AG10803 (cell line): ENCODE results near the gene WWP2.

ENCODE experiments used
- DNase-seq: peaks from one replicate; pipeline ENCODE4 v3.0.0; 2010; ENCODE audit warnings: low read depth
- H3K4me3 ChIP-seq: 2 replicates; pipeline ENCODE4 v1.5.1; 2011; ENCODE audit warnings: mild to moderate bottlenecking, low read length, control low read depth
- CTCF ChIP-seq: conservative IDR thresholded peaks from 2 replicates; pipeline ENCODE4 v1.5.1; 2011; ENCODE audit warnings: mild to moderate bottlenecking, low read length, control low read depth, inconsistent platforms

WWP2 gene

DNA sequence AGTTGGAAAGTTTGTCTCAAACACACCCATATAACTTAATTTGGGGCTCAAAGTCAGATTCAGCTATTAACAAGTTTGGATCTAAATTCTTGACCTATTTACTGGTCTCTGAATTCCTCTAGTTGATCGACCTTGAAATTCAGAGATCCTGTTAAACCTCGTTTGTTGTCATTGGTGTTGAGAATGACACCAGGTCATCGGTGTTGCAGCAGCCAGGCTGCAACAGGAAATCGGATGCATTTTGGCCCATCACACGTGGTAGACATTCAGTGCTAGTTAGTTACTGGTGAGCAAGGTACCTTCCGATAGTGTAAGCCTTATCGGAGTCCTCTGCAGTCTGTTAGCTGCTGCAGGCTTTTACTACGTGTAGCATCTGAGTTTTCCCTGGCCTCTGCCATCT lies 82.3 kb downstream of the WWP2 start:
- DNase-seq: no peak
- TF ChIP-seq CTCF: no peak
- H3K4me3 ChIP-seq: no peak overlapping the region

DNA sequence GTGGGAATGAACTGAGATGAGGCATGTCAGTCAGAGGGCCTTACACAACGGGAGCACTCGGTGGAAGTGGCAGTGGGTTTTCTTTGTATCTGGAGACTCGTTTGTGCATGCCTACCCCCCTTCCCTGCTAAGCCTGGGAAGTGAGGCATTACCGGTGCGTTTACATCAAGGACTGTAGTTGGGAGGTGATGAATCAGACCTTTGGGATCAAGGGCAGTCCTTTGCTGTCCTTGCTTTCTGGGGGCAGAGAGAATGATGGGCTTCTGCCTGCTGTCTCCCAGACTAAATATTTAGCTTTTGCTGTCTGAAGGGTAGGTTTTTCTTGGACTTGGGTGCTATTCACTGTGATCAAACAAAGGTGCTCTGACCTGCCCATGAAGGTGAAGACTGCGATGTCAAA lies 83.0 kb downstream of the WWP2 start:
- H3K4me3 ChIP-seq: no peak overlapping the region
- TF ChIP-seq CTCF: no peak
- DNase-seq: no peak

- no peak for TF ChIP-seq CTCF
- DNase-seq: no peak
- H3K4me3 ChIP-seq: no peak overlapping the region
Measured at GRCh38 chr16:69847643-69848042, 85.5 kb downstream of the WWP2 start.

GRCh38 chr16:69848637-69849545 lies 86.8 kb downstream of the WWP2 start:
- DNase-seq: peak; percentile 93
- peak; percentile 34 for TF ChIP-seq CTCF
- peak overlapping the region; percentile 9; the same call in 1 of the 2 replicates for H3K4me3 ChIP-seq

DNA sequence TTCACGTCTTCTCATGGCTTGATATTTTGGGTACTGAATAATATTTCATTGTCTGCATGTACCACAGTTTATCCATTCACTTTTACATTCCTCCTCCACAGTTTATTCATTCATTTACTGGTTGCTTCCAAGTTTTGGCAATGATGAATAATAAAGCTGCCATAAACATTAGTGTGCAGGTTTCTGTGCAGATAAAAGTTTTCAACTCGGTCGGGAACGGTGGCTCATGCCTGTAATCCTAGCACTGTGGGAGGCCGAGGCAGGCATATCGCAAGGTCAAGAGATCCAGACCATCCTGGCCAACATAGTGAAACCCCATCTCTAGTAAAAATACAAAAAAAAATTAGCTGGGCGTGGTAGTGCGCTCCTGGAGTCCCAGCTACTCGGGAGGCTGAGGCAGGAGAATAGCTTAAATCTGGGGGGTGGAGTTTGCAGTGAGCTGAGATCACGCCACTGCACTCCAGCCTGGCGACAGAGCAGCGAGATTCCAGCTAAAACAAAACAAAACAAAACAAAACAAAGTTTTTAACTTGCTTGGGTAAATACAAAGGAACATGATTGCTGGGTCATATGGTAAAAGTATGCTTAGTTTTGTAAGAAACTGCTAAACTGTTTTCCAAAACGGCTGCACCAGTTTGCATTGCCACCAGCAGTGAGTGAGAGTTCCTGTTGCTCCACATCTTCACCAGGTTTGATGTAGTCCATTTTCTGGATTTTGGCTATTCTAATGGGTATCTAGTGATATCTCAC lies 89.5 kb downstream of the WWP2 start:
- no peak overlapping the region for H3K4me3 ChIP-seq
- TF ChIP-seq CTCF: no peak
- DNase-seq: peak; percentile 45

- no peak for TF ChIP-seq CTCF
- no peak for DNase-seq
- no peak overlapping the region for H3K4me3 ChIP-seq
Measured at GRCh38 chr16:69852815-69853214, 90.7 kb downstream of the WWP2 start.
